Measurements from ENCODE around the gene SLC9A4.
A peak's percentile ranks its signal among the peaks of the same experiment; 100 is the strongest.

The SLC9A4 gene

GRCh38 chr2:102551329-102552096 lies 78.5 kb downstream of the SLC9A4 start:
- DNase-seq = no peak

DNA sequence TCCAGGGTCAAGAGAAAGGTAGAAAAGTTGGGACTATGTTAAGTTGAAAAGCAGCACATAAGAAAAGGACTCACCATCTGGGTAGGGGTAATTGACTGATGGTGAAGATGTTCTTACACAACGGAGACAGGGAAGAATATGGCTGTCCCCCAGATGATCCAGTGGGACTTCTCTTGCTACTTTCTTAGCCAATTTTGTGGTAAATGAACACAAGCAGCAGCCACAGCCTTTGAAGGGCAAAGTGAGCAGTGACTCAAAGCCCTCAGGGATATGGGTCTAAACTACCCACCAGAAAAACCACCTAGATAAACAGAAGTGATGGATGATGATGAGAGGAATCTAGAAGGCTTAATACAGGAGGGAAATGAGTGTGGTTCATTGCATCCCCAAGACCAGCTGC lies 80.6 kb downstream of the SLC9A4 start:
- no peak for DNase-seq

DNA sequence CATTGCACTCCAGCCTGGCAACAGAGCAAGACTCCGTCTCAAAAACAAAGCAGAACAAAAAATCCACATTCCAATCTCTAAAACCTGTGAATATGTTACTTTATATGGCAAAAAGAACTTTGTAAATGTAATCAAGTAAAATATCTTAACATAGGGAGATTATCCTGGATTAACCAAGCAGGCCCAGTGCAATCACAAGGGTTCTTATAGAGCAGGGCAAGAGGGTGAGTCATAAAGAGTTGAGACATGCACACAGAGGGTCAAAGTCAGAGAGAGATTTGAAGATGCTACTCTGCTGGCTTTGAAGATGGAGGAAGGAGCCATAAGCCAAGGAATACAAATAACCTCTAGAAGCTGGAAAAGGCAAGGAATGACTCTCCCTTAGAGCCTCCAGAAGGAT lies 85.4 kb downstream of the SLC9A4 start:
- no peak for DNase-seq

GRCh38 chr2:102562542-102562941 lies 89.5 kb downstream of the SLC9A4 start:
- peak in 1 of 2 experiments; percentile 7 for DNase-seq

GRCh38 chr2:102575888-102576287 lies 102.9 kb downstream of the SLC9A4 start:
- no peak for DNase-seq

- DNase-seq = no peak
These were observed 105.3 kb downstream of the SLC9A4 start for GRCh38 chr2:102578376-102578775.

DNA sequence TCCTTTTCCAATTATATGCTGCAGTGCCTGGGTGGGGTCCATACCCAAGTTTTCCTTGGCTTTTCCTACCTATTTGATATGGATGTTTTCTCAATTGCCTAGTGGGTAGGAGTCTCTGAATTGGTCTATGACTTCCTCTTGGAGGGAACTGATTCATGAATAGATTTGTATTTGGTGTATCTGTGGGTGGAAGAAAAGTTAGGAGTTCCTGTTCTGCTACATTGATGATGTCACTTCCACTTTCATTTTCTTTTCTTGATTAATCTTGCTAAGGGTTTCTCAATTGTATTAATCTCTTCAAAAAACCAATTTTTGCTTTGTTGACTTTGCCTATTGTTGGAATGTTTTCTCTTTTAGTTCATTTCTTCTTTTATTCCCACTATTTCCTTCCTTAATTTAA lies 108.9 kb downstream of the SLC9A4 start:
- DNase-seq = peak; percentile 12 to 13

GRCh38 chr2:102582845-102583244 lies 109.8 kb downstream of the SLC9A4 start:
- no peak for DNase-seq
